MCF 10A (cell line): Measurements from ENCODE around the gene KRTCAP2. TPM values are rescaled to one million over a fixed set of nuclear protein-coding genes. Genes with fewer than 3 reads are reported as not detected.

Experiments used
- BruUV-seq: library from RNA; stranded (reverse); fragments of 400-500 nt; replicated peaks from 2 replicates; lab custom pipeline; 2021; lab: Mats Ljungman, UMichigan
- CTCF ChIA-PET: fragments of 300-600 bp; sonication (Branson Sonifier 250); formaldehyde crosslinking; extraction: SDS; loops from one replicate; lab custom pipeline; 2021; ENCODE audit warnings: antibody characterized with exemption, inconsistent platforms; lab: Yijun Ruan, JAX
- POLR2A ChIA-PET: fragments of 300-600, 350-650 bp; sonication (Branson Sonifier 250); formaldehyde crosslinking; extraction: SDS; loops from one replicate; lab custom pipeline; 2020; ENCODE audit warnings: antibody characterized with exemption, inconsistent platforms; lab: Yijun Ruan, JAX
- DNase-seq: peaks from one replicate; pipeline ENCODE4 v3.0.0-alpha.2; 2018; ENCODE audit not compliant: unreplicated experiment
- H3K27ac Mint-ChIP-seq: one replicate; pipeline ENCODE4 v1.8.0; 2022; ENCODE audit warnings: mild to moderate bottlenecking, low read depth, mixed read lengths; ENCODE audit not compliant: unreplicated experiment
- H3K27me3 Mint-ChIP-seq: one replicate; pipeline ENCODE4 v1.8.0; 2022; ENCODE audit warnings: mixed read lengths; ENCODE audit not compliant: insufficient read depth, unreplicated experiment
- H3K36me3 Mint-ChIP-seq: one replicate; pipeline ENCODE4 v1.8.0; 2022; ENCODE audit warnings: mild to moderate bottlenecking, moderate library complexity, mixed read lengths; ENCODE audit not compliant: insufficient read depth, unreplicated experiment
- H3K4me1 Mint-ChIP-seq: one replicate; pipeline ENCODE4 v1.8.0; 2022; ENCODE audit warnings: mixed read lengths; ENCODE audit not compliant: insufficient read depth, unreplicated experiment
- H3K4me3 Mint-ChIP-seq: one replicate; pipeline ENCODE4 v1.8.0; 2022; ENCODE audit warnings: mild to moderate bottlenecking, moderate library complexity, mixed read lengths; ENCODE audit not compliant: unreplicated experiment
- H3K9me3 Mint-ChIP-seq: one replicate; pipeline ENCODE4 v1.8.0; 2022; ENCODE audit warnings: mixed read lengths; ENCODE audit not compliant: unreplicated experiment
- CTCF ChIP-seq: fragments of 200-600 bp; IDR thresholded peaks from one replicate; pipeline ENCODE4 v1.8.0; 2022; ENCODE audit warnings: antibody characterized with exemption, mild to moderate bottlenecking; ENCODE audit not compliant: unreplicated experiment
- intact Hi-C: fragments of 100-400 bp; cut with micrococcal nuclease; formaldehyde crosslinking; loops from 2 replicates; pipeline ENCODE4 v1.14.1; 2022
- total RNA-seq: library from RNA; stranded (reverse); gene quantifications from 2 replicates; pipeline ENCODE4 v1.2.3, GENCODE V29; 2022

Gene KRTCAP2
- total RNA-seq, 1 experiment from 2014 or later = 313 TPM

GRCh38 chr1:155198547-155198906, 25.4 kb upstream of the KRTCAP2 start:
- Mint-ChIP-seq H3K27ac (no peak overlapping the region), H3K4me3 (no peak overlapping the region), H3K4me1 (peaks cover 16% of the 10 kb centered on the region), H3K27me3 (no peaks in the 10 kb centered on the region), H3K9me3 (no peaks in the 10 kb centered on the region), H3K36me3 (peaks cover 62% of the 10 kb centered on the region)
- intact Hi-C loops = no loop called here
- CTCF ChIA-PET = interaction anchor here (1.7 to 7.6 kb wide), 2 partner anchors 7 to 14 kb away, joined by 6 to 111 read pairs; partner anchors contain the start of genes MTX1 and THBS3
- DNase-seq = no peak
- no TSS peak for BruUV-seq
- POLR2A ChIA-PET = no interaction called here
- no peak for TF ChIP-seq CTCF

- CTCF ChIA-PET = interaction anchor here (0.7 to 7.6 kb wide), 5 partner anchors 8 to 126 kb away, joined by 4 to 111 read pairs (median 6); partner anchors contain the start of genes KRTCAP2, MTX1 and THBS3
- intact Hi-C loops = no loop called here
Observed at GRCh38 chr1:155197901-155198546, 24.9 kb upstream of the KRTCAP2 start.

GRCh38 chr1:155196893-155197638, 24.0 kb upstream of the KRTCAP2 start:
- no peaks in the 10 kb centered on the region for H3K9me3 Mint-ChIP-seq
- DNase-seq = no peak
- POLR2A ChIA-PET = interaction anchor here (1.0 to 6.7 kb wide), 4 partner anchors 9 to 44 kb away, joined by 3 to 215 read pairs (median 82); partner anchors contain the start of genes KRTCAP2, MTX1, THBS3 and TRIM46
- peaks cover 59% of the 10 kb centered on the region for H3K36me3 Mint-ChIP-seq
- TF ChIP-seq CTCF = no peak
- H3K4me1 Mint-ChIP-seq = peaks cover 29% of the 10 kb centered on the region
- peak overlapping the region; percentile 27 for H3K27ac Mint-ChIP-seq
- intact Hi-C loops = no loop called here
- CTCF ChIA-PET = interaction anchor here (0.7 to 7.6 kb wide), 5 partner anchors 9 to 127 kb away, joined by 3 to 111 read pairs (median 6); partner anchors contain the start of genes KRTCAP2, MTX1 and THBS3
- no TSS peak for BruUV-seq
- H3K27me3 Mint-ChIP-seq = no peaks in the 10 kb centered on the region
- H3K4me3 Mint-ChIP-seq = peak overlapping the region; percentile 9

More at GRCh38 chr1:155197901-155198546, 24.9 kb upstream of the KRTCAP2 start:
- no TSS peak for BruUV-seq
- peaks cover 57% of the 10 kb centered on the region for H3K36me3 Mint-ChIP-seq
- no peaks in the 10 kb centered on the region for H3K27me3 Mint-ChIP-seq
- H3K27ac Mint-ChIP-seq = no peak overlapping the region
- H3K9me3 Mint-ChIP-seq = no peaks in the 10 kb centered on the region
- H3K4me1 Mint-ChIP-seq = peaks cover 21% of the 10 kb centered on the region
- DNase-seq = no peak
- H3K4me3 Mint-ChIP-seq = no peak overlapping the region
- POLR2A ChIA-PET = interaction anchor here (0.7 to 6.7 kb wide), 2 partner anchors 18 to 70 kb away, joined by 3 to 215 read pairs; partner anchors contain the start of genes EFNA1, KRTCAP2 and TRIM46
- no peak for TF ChIP-seq CTCF
